ENCODE results near the gene RIN1. TPM values are rescaled to one million over a fixed set of nuclear protein-coding genes. Genes with fewer than 3 reads are reported as not detected.
A peak's percentile ranks its signal among the peaks of the same experiment; 100 is the strongest.

Gene RIN1
- total and polyA plus RNA-seq, 2 of the 13 experiments (the other 11 are each of a cell fraction or from before 2014, with no cell fraction given), result 2.4 to 4.1 TPM

DNA sequence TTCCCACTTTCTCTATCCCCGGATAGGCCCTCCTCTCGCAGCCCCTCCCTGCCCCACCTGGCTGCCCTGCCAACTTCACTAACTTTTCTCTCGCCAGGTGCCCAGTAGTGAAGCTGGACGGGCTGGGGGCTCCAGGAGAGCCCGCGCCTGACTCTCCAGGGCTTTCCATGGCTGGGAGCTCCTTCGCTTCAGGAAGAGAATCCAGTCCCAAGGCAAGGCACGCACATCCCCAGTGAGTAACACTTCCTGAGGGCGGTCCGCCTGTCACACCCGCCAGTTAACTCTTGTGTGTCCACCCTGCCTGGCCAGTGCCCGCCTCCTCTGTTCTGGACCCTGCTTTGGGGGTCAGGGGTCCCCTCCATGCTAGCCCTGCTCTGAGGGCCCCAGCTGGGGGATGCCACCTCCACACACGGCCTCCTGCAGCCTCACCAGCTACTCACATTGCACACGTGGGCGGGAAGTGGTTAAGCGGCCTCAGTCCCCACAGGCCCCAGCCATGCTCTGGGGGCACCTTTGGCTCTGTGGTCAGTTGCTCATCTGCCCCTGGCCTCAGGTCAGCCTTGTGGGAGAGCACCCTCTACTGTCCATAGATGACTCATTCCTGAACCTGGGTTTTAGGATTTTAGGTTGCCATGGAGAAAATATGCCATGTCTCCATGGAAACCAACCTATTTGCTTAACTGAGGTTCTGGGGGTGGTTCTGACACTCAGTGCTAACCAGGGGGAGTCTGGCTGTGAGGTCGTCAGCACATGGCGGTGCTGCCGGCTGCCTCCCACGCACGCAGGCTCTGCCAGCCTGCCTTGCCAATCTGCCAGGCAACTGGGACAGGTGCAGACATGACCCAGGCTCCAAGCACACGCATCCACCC lies at the start of gene RIN1 (continued):
- TF ChIP-seq, protein P1, sequence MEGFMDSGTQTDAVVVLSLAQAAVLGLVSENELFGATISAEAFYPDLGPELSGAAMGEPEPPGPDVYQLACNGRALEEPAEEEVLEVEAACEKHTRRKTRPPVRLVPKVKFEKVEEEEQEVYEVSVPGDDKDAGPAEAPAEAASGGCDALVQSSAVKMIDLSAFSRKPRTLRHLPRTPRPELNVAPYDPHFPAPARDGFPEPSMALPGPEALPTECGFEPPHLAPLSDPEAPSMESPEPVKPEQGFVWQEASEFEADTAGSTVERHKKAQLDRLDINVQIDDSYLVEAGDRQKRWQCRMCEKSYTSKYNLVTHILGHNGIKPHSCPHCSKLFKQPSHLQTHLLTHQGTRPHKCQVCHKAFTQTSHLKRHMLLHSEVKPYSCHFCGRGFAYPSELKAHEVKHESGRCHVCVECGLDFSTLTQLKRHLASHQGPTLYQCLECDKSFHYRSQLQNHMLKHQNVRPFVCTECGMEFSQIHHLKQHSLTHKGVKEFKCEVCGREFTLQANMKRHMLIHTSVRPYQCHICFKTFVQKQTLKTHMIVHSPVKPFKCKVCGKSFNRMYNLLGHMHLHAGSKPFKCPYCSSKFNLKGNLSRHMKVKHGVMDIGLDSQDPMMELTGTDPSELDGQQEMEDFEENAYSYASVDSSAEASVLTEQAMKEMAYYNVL (CRISPR knock-in tag; IDR thresholded peaks at IDR 0.05; ENCODE audit: borderline replicate concordance), result peak; percentile 80; the same call in 1 of the 2 replicates
- TF ChIP-seq ZNF589 (CRISPR knock-in tag; conservative IDR thresholded peaks at IDR 0.05), result peak; percentile 65; the same call in 1 of the 2 replicates
- TF ChIP-seq SMYD3 (CRISPR knock-in tag; IDR thresholded peaks at IDR 0.05), result peak; percentile 66; the same call in 1 of the 2 replicates
- TF ChIP-seq, protein P2, sequence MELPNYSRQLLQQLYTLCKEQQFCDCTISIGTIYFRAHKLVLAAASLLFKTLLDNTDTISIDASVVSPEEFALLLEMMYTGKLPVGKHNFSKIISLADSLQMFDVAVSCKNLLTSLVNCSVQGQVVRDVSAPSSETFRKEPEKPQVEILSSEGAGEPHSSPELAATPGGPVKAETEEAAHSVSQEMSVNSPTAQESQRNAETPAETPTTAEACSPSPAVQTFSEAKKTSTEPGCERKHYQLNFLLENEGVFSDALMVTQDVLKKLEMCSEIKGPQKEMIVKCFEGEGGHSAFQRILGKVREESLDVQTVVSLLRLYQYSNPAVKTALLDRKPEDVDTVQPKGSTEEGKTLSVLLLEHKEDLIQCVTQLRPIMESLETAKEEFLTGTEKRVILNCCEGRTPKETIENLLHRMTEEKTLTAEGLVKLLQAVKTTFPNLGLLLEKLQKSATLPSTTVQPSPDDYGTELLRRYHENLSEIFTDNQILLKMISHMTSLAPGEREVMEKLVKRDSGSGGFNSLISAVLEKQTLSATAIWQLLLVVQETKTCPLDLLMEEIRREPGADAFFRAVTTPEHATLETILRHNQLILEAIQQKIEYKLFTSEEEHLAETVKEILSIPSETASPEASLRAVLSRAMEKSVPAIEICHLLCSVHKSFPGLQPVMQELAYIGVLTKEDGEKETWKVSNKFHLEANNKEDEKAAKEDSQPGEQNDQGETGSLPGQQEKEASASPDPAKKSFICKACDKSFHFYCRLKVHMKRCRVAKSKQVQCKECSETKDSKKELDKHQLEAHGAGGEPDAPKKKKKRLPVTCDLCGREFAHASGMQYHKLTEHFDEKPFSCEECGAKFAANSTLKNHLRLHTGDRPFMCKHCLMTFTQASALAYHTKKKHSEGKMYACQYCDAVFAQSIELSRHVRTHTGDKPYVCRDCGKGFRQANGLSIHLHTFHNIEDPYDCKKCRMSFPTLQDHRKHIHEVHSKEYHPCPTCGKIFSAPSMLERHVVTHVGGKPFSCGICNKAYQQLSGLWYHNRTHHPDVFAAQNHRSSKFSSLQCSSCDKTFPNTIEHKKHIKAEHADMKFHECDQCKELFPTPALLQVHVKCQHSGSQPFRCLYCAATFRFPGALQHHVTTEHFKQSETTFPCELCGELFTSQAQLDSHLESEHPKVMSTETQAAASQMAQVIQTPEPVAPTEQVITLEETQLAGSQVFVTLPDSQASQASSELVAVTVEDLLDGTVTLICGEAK (IDR thresholded peaks at IDR 0.05), result no peak
- TF ChIP-seq, protein P2 (CRISPR knock-in tag; IDR thresholded peaks at IDR 0.05), result peak; percentile 72
- TF ChIP-seq KDM4B (CRISPR knock-in tag; IDR thresholded peaks at IDR 0.05), result peak; percentile 22; the same call in 1 of the 2 replicates
- TF ChIP-seq SALL1 (CRISPR knock-in tag; IDR thresholded peaks at IDR 0.05), result peak; percentile 93
- no peak for TF ChIP-seq TBP (CRISPR knock-in tag; IDR thresholded peaks at IDR 0.05)
- 0 out of 2 replicates have a peak, but pooled peaks have one; percentile 79 for TF ChIP-seq ZFP90 (CRISPR knock-in tag; IDR thresholded peaks at IDR 0.05; ENCODE audit: borderline replicate concordance)
- TF ChIP-seq TBX2 (CRISPR knock-in tag; IDR thresholded peaks at IDR 0.05; ENCODE audit: borderline replicate concordance), result peak; percentile 95
- TF ChIP-seq FOSL1 (CRISPR knock-in tag; IDR thresholded peaks at IDR 0.05; ENCODE audit: borderline replicate concordance), result 0 out of 2 replicates have a peak, but pooled peaks have one; percentile 37
- TF ChIP-seq ZBTB20 (CRISPR knock-in tag; IDR thresholded peaks at IDR 0.05; ENCODE audit: borderline replicate concordance, low read depth), result 0 out of 2 replicates have a peak, but pooled peaks have one; percentile 79
- TF ChIP-seq, protein P3, sequence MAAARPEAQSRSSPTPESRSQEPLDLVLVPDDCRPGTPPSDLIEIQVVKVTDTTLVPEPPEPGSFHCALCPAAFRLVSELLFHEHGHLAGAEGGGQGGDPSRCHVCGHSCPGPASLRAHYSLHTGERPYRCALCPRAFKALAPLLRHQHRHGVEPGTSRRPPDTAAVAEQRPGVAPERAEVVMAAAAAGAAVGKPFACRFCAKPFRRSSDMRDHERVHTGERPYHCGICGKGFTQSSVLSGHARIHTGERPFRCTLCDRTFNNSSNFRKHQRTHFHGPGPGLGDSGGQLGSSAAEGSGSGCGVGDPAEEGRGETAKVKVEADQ (CRISPR knock-in tag; IDR thresholded peaks at IDR 0.05; ENCODE audit: borderline replicate concordance), result peak; percentile 66; the same call in 1 of the 2 replicates
- TF ChIP-seq HOXA3 (CRISPR knock-in tag; IDR thresholded peaks at IDR 0.05), result peak; percentile 68
- TF ChIP-seq SAP130 (CRISPR knock-in tag; IDR thresholded peaks at IDR 0.05; ENCODE audit: low read depth), result peak; percentile 95
- no peak for TF ChIP-seq ZMAT3 (CRISPR knock-in tag; conservative IDR thresholded peaks at IDR 0.05)
- peak; percentile 40 for TF ChIP-seq RBM22 (optimal IDR thresholded peaks at IDR 0.05; ENCODE audit: low read length)

Measured in HepG2 (cell line).